Transverse colon (tissue), 3 donors: ENCODE results near the gene PACRG.

Experiments used
- CTCF ChIP-seq, 5 experiments: fragments of 200-600 bp in 3 of 5; fragments of 450-650 bp in 2 of 5; sonication (generic) in 3 of 5; IDR thresholded peaks; 1 replicate in 2 of 5; 2 replicates in 3 of 5; pipeline ENCODE4 v1.5.1; 2016 to 2017; ENCODE audit warnings: antibody characterized with exemption in 5 of 5, inconsistent platforms in 3 of 5, mild to moderate bottlenecking in 2 of 5, moderate library complexity in 1 of 5
- POLR2A ChIP-seq: fragments of 450-650 bp; IDR thresholded peaks from one replicate; pipeline ENCODE4 v1.6.1; 2016; ENCODE audit warnings: antibody characterized with exemption, mild to moderate bottlenecking, moderate library complexity

GRCh38 chr6:162704001-162704400, 23.8 kb upstream of the PACRG start:
- no peak for TF ChIP-seq POLR2A
- no peak for TF ChIP-seq CTCF (IDR thresholded peaks at IDR 0.05)
